Keratinocyte (primary cell): ENCODE measurements around the gene TMEM174. TPM values are rescaled to one million over a fixed set of nuclear protein-coding genes. Genes with fewer than 3 reads are reported as not detected.
"Not testable (repeated sequence)": the region's sequence is repeated elsewhere in the genome, so short reads cannot be mapped to it uniquely, and the experiment has no call there.

Experiments
- DNase-seq: peaks from one replicate; pipeline ENCODE4 v3.0.0-alpha.2; 2011; ENCODE audit warnings: low read depth, missing footprints, low spot score
- FAIRE-seq: peaks from 2 replicates; lab custom pipeline; 2011; peaks lifted over from hg19 to GRCh38; lab: Jason Lieb, UNC
- H2AFZ ChIP-seq: 2 replicates; pipeline ENCODE4 v1.6.0; 2012; ENCODE audit warnings: low read length, control low read depth, inconsistent platforms; ENCODE audit not compliant: control insufficient read depth
- H3K27ac ChIP-seq: 2 replicates; pipeline ENCODE4 v1.5.1; 2011; ENCODE audit warnings: low read length; ENCODE audit not compliant: control insufficient read depth, insufficient read depth
- H3K27me3 ChIP-seq: 3 replicates; pipeline ENCODE4 v1.6.0; 2011; ENCODE audit warnings: low read length; ENCODE audit not compliant: control insufficient read depth, insufficient read depth; ENCODE audit errors: extremely low read depth
- H3K36me3 ChIP-seq, 2 experiments: 2 replicates in 1 of 2; 3 replicates in 1 of 2; pipeline ENCODE4 v1.5.1; 2011; ENCODE audit warnings: low read length in 2 of 2, mild to moderate bottlenecking in 1 of 2; ENCODE audit not compliant: control insufficient read depth in 2 of 2, insufficient read depth in 2 of 2; ENCODE audit errors: extremely low read depth in 1 of 2
- H3K4me1 ChIP-seq: 3 replicates; pipeline ENCODE4 v1.5.1; 2011; ENCODE audit warnings: low read length; ENCODE audit not compliant: control insufficient read depth, insufficient read depth; ENCODE audit errors: extremely low read depth
- H3K4me2 ChIP-seq: 3 replicates; pipeline ENCODE4 v1.6.0; 2011; ENCODE audit warnings: low read depth, low read length; ENCODE audit not compliant: control insufficient read depth, insufficient read depth; ENCODE audit errors: extremely low read depth
- H3K4me3 ChIP-seq, 3 experiments: fragments of 200-600 bp in 1 of 3; sonication (generic) in 1 of 3; 2 replicates in 2 of 3; 3 replicates in 1 of 3; pipeline ENCODE4 v1.5.1; 2011 to 2016; ENCODE audit warnings: low read length in 3 of 3, mild to moderate bottlenecking in 3 of 3, control low read depth in 2 of 3, inconsistent platforms in 1 of 3, low read depth in 1 of 3, mixed read lengths in 1 of 3, mixed run types in 1 of 3, moderate library complexity in 1 of 3; ENCODE audit not compliant: control insufficient read depth in 2 of 3, insufficient read depth in 2 of 3; ENCODE audit errors: extremely low read depth in 1 of 3
- H3K79me2 ChIP-seq: 2 replicates; pipeline ENCODE4 v1.6.0; 2012; ENCODE audit warnings: low read length; ENCODE audit not compliant: control insufficient read depth, insufficient read depth
- H3K9ac ChIP-seq: 3 replicates; pipeline ENCODE4 v1.6.0; 2011; ENCODE audit warnings: low read length; ENCODE audit not compliant: control insufficient read depth, insufficient read depth; ENCODE audit errors: extremely low read depth
- H3K9me1 ChIP-seq: 3 replicates; pipeline ENCODE4 v1.6.0; 2011; ENCODE audit warnings: low read length; ENCODE audit not compliant: control insufficient read depth, insufficient read depth; ENCODE audit errors: extremely low read depth
- H3K9me3 ChIP-seq: 2 replicates; pipeline ENCODE4 v1.5.1; 2012; ENCODE audit warnings: low read depth, low read length; ENCODE audit not compliant: control insufficient read depth
- H4K20me1 ChIP-seq: 3 replicates; pipeline ENCODE4 v1.6.0; 2011; ENCODE audit warnings: low read length; ENCODE audit not compliant: control insufficient read depth, insufficient read depth; ENCODE audit errors: extremely low read depth
- CTCF ChIP-seq, 3 experiments: IDR thresholded peaks in 1 of 3; conservative IDR thresholded peaks in 1 of 3; optimal IDR thresholded peaks in 1 of 3; 2 replicates in 2 of 3; 3 replicates in 1 of 3; pipeline versions ENCODE3 to v1.5.1; 2011; ENCODE audit warnings: low read length in 3 of 3, mild to moderate bottlenecking in 3 of 3, moderate library complexity in 2 of 3, control low read depth in 1 of 3, inconsistent platforms in 1 of 3; ENCODE audit not compliant: insufficient read depth in 2 of 3; ENCODE audit errors: extremely low read depth in 1 of 3
- EZH2 ChIP-seq: IDR thresholded peaks from one replicate; pipeline ENCODE4 v1.6.1; 2012; ENCODE audit warnings: inconsistent platforms, mild to moderate bottlenecking, low read length, moderate library complexity
- dilution Hi-C: fragments of 300-500 bp; cut with MboI; formaldehyde crosslinking; loops from one replicate; pipeline ENCODE4 v1.7.0; 2020; ENCODE audit warnings: low sequenced_read_pairs; ENCODE audit not compliant: extremely low pct_ligation_motif_present
- polyA plus RNA-seq, 5 experiments: library from polyadenylated mRNA; depleted of rRNA in 3 of 5; stranded (reverse) in 3 of 5; stranded (forward) in 1 of 5; unstranded in 1 of 5; fragments of >200 nt; gene quantifications; 1 replicate in 1 of 5; 2 replicates in 3 of 5; 3 replicates in 1 of 5; pipeline versions ENCODE4 v1.2.1 to v1.2.3, GENCODE V29; 2011 to 2012; ENCODE audit warnings: missing spikeins in 2 of 5, low read depth in 1 of 5, low replicate concordance in 1 of 5

Gene TMEM174
- polyA plus RNA-seq, 1 donor (not counting 4 experiments of a cell fraction or from before 2014, with no cell fraction given), result not detected

GRCh38 chr5:73205305-73205704 is 32.3 kb downstream of the TMEM174 start:
- dilution Hi-C loops, result no loop called here
- Histone ChIP-seq H3K27me3 (peaks cover 6% of the 10 kb centered on the region), H3K4me1 (no peaks in the 10 kb centered on the region), H3K4me3 (no peak overlapping the region), H3K9me3 (no peaks in the 10 kb centered on the region), H3K4me2 (no peak overlapping the region), H2AFZ (no peak overlapping the region), H4K20me1 (no peaks in the 10 kb centered on the region), H3K27ac (no peak overlapping the region), H3K79me2 (no peaks in the 10 kb centered on the region), H3K9me1 (no peaks in the 10 kb centered on the region), H3K36me3 (no peaks in the 10 kb centered on the region), H3K9ac (no peak overlapping the region)
- DNase-seq (no peak), FAIRE-seq (no peak)
- TF ChIP-seq EZH2 (no peak), CTCF (optimal IDR thresholded peaks at IDR 0.05 in 1 of 3, IDR thresholded peaks at IDR 0.05 in 1 of 3, conservative IDR thresholded peaks at IDR 0.05 in 1 of 3; ENCODE audit: extremely low read depth in 1 of 3, insufficient read depth in 2 of 3, low read length in 3 of 3) (no peak)

DNA sequence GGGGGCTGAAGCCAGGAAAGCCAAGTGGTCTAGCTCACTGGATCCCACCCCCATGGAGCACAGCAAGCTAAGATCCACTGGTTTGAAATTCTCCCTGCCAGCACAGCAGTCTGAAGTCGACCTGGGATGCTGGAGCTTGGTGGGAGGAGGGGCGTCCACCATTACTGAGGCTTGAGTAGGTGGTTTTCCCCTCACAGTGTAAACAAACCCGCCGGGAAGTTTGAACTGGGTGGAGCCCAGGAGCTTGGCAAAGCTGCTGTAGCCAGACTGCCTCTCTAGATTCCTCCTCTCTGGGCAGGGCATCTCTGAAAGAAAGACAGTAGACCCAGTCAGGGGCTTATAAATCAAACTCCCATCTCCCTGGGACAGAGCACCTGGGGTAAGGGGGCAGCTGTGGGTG is 34.2 kb downstream of the TMEM174 start:
- FAIRE-seq, H3K79me2 ChIP-seq, H3K9ac ChIP-seq, H2AFZ ChIP-seq, H3K27me3 ChIP-seq, H3K27ac ChIP-seq, H3K4me3 ChIP-seq, H4K20me1 ChIP-seq, H3K4me1 ChIP-seq, H3K4me2 ChIP-seq, H3K9me1 ChIP-seq, DNase-seq, H3K9me3 ChIP-seq, dilution Hi-C loops, H3K36me3 ChIP-seq: not testable (repeated sequence)

DNA sequence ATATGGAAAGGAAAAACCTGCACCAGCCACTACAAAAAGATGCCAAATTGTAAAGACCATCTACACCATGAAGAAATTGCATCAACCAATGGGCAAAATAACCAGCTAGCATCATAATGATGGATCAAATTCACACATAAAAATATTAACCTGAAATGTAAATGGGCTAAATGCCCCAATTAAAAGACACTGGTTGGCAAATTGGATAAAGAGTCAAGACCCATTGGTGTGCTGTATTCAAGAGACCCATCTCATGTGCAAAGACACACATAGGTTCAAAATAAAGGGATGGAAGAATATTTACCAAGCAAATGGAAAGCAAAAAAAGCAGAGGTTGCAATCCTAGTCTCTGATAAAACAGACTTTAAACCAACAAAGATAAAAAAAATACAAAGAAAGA is 36.1 kb downstream of the TMEM174 start:
- H3K9me3 ChIP-seq, H3K9ac ChIP-seq, H2AFZ ChIP-seq, dilution Hi-C loops, H3K9me1 ChIP-seq, H3K36me3 ChIP-seq, H3K4me1 ChIP-seq, H3K4me2 ChIP-seq, H4K20me1 ChIP-seq, FAIRE-seq, H3K4me3 ChIP-seq, DNase-seq, H3K27me3 ChIP-seq, H3K79me2 ChIP-seq, H3K27ac ChIP-seq: not testable (repeated sequence)

DNA sequence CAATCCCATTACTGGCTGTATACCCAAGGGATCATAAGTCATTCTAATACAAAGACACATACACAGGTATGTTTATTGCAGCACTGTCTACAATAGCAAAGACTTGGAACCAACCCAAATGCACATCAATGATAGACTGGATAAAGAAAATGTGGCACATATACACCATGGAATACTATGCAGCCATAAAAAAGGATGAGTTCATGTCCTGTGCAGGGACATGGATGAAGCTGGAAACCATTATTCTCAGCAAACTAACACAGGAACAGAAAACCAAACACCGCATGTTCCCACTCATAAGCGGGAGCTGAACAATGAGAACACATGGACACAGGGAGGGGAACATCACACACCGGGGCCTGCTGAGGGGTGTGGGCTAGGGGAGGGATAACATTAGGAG is 39.7 kb downstream of the TMEM174 start:
- FAIRE-seq, H3K36me3 ChIP-seq, H3K9me3 ChIP-seq, H3K27me3 ChIP-seq, H3K9me1 ChIP-seq, DNase-seq, H3K79me2 ChIP-seq, H3K4me1 ChIP-seq, H4K20me1 ChIP-seq, H3K4me2 ChIP-seq, H2AFZ ChIP-seq, H3K9ac ChIP-seq, dilution Hi-C loops, H3K4me3 ChIP-seq, H3K27ac ChIP-seq: not testable (repeated sequence)
